ENCODE data around the gene ZAP70.

ZAP70 gene

GRCh38 chr2:97788986-97789644 is 75.7 kb downstream of the ZAP70 start:
- no peak for DNase-seq (ENCODE audit: low read depth)
